H1 (cell line): ENCODE measurements around the gene EEF1A2. TPM values are rescaled to one million over a fixed set of nuclear protein-coding genes. Genes with fewer than 3 reads are reported as not detected.

Experiments
- EP300 ChIP-seq, 2 experiments: IDR thresholded peaks; 1 replicate in 1 of 2; 2 replicates in 1 of 2; pipeline ENCODE4 v1.6.1; 2011 to 2012; ENCODE audit warnings: low read depth in 2 of 2, low read length in 2 of 2, mild to moderate bottlenecking in 2 of 2, borderline replicate concordance in 1 of 2, inconsistent platforms in 1 of 2, moderate library complexity in 1 of 2
- HDAC2 ChIP-seq, 2 experiments: fragments of 300-600 bp in 1 of 2; sonication (generic) in 1 of 2; IDR thresholded peaks; 2 replicates each; pipeline ENCODE4 v1.6.1; 2011 to 2012; ENCODE audit warnings: low read depth in 2 of 2, low read length in 2 of 2, mild to moderate bottlenecking in 2 of 2, moderate library complexity in 2 of 2, borderline replicate concordance in 1 of 2, inconsistent platforms in 1 of 2
- SIN3A ChIP-seq, 2 experiments: IDR thresholded peaks in 1 of 2; conservative IDR thresholded peaks in 1 of 2; 2 replicates each; pipeline ENCODE4 v1.6.1; 2011 to 2012; ENCODE audit warnings: low read length in 2 of 2, improper control_type of control experiment in 1 of 2, low read depth in 1 of 2, mild to moderate bottlenecking in 1 of 2
- SP4 ChIP-seq: IDR thresholded peaks from 2 replicates; pipeline ENCODE4 v1.6.1; 2012; ENCODE audit warnings: low read length, inconsistent platforms
- polyA plus RNA-seq, 7 experiments: library from polyadenylated mRNA; depleted of rRNA in 3 of 7; stranded (reverse) in 5 of 7; unstranded in 2 of 7; fragments of >200 nt in 5 of 7; fragments of 200-250 nt in 2 of 7; gene quantifications; 1 replicate in 5 of 7; 2 replicates in 1 of 7; 4 replicates in 1 of 7; pipeline versions ENCODE4 v1.2.1 to v1.2.3, GENCODE V29; 2011 to 2013; ENCODE audit warnings: missing spikeins in 2 of 7, mixed read lengths in 2 of 7
- total RNA-seq: library from RNA; stranded (reverse); fragmentation: NEBNext Ultra II Directional; extraction: Animal tissue kit (Norgen Biotek cat#: 25700); gene quantifications from 2 replicates; pipeline ENCODE4 v1.2.1, GENCODE V29; 2021

The EEF1A2 gene
- total and polyA plus RNA-seq, 2 of the 8 experiments (the other 6 are each of a cell fraction or from before 2014, with no cell fraction given), result 7.4 to 25.8 TPM

- TF ChIP-seq HDAC2 (IDR thresholded peaks at IDR 0.05; ENCODE audit: borderline replicate concordance in 1 of 2, low read depth in 2 of 2, low read length in 2 of 2), result no peak
- TF ChIP-seq SP4, result no peak
- TF ChIP-seq EP300 (IDR thresholded peaks at IDR 0.05; ENCODE audit: borderline replicate concordance in 1 of 2, low read depth in 2 of 2, low read length in 2 of 2), result no peak
- no peak for TF ChIP-seq SIN3A (conservative IDR thresholded peaks at IDR 0.05 in 1 of 2, IDR thresholded peaks at IDR 0.05 in 1 of 2; ENCODE audit: low read depth in 1 of 2, low read length in 2 of 2)
Measured at GRCh38 chr20:63542031-63542559, 43.2 kb upstream of the EEF1A2 start (continued).
